ENCODE results near the gene PRKAR1A. TPM values are rescaled to one million over a fixed set of nuclear protein-coding genes. Genes with fewer than 3 reads are reported as not detected.

PRKAR1A gene
- total RNA-seq, 8 experiments from 2014 or later, result 137 to 310 (median 169) TPM

- 22 to 100% (median 90%) methylated on average over 2 to 6 of the region's 6 CpGs; no CpG with 5 or more reads in 1 of the 10 experiments for WGBS, 10 experiments
- H3K27ac ChIP-seq, result no peak overlapping the region
- no peaks in the 10 kb centered on the region for H3K4me1 ChIP-seq (replicated peaks in 1 of 2)
- in situ Hi-C loops (cut with MboI; ENCODE audit: low pct_unique_long_range_greater_than_20kb in 2 of 9, low sequenced_read_pairs in 9 of 9, unreplicated experiment in 9 of 9), result loop anchor here in 4 of 9 experiments (10.0 to 25.0 kb wide), 3 partner anchors 203 to 228 kb away; no protein-coding TSS in a partner anchor
- ATAC-seq (replicated peaks in 6 of 8), result peak in 1 of 8 experiments; percentile 57
- H3K4me3 ChIP-seq, result no peak overlapping the region
Observed at GRCh38 chr17:68534695-68535088, 22.5 kb downstream of the PRKAR1A start.

DNA sequence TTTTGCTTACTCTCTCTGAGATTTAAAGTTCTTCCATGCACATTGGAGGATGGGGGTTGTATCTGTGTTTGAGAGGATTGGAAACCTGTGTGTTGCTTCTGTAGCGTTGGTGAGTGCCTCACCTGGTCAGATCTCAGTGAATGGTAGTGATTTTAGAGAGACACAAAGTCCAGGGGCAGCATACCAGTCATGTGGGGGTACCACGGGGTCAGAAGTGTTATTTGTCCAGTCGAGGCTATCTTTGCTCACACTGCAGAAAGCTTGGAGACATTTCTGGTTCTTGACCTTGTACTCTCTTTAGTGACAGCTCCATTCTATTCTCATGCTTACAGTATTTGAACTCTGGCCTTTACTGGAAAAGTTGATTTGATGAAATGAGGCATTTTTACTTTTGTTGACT is 23.7 kb downstream of the PRKAR1A start:
- ATAC-seq (replicated peaks in 6 of 8), result no peak
- H3K4me3 ChIP-seq, result no peak overlapping the region
- H3K4me1 ChIP-seq (replicated peaks in 1 of 2), result no peaks in the 10 kb centered on the region
- H3K27ac ChIP-seq, result no peak overlapping the region
- in situ Hi-C loops (cut with MboI; ENCODE audit: low pct_unique_long_range_greater_than_20kb in 2 of 9, low sequenced_read_pairs in 9 of 9, unreplicated experiment in 9 of 9), result loop anchor here in 4 of 9 experiments (10.0 to 25.0 kb wide), 3 partner anchors 201 to 226 kb away; no protein-coding TSS in a partner anchor
- WGBS, 10 experiments, result 83 to 100% (median 98%) methylated on average over 1 to 3 of the region's 3 CpGs; no CpG with 5 or more reads in 2 of the 10 experiments

- 20 to 93% (median 85%) methylated on average over 2 to 9 of the region's 20 CpGs; no CpG with 5 or more reads in 2 of the 10 experiments for WGBS, 10 experiments
- in situ Hi-C loops (cut with MboI; ENCODE audit: low pct_unique_long_range_greater_than_20kb in 2 of 9, low sequenced_read_pairs in 9 of 9, unreplicated experiment in 9 of 9), result loop anchor here in 4 of 9 experiments (10.0 to 25.0 kb wide), 3 partner anchors 197 to 222 kb away; no protein-coding TSS in a partner anchor
- no peak overlapping the region for H3K27ac ChIP-seq
- no peak overlapping the region for H3K4me3 ChIP-seq
- peaks cover 0 to 2% of the 10 kb centered on the region in 2 donors for H3K4me1 ChIP-seq (replicated peaks in 1 of 2)
- peak in 7 of 8 experiments; percentile 10 to 74 (median 55) for ATAC-seq (replicated peaks in 6 of 8)
Observed at GRCh38 chr17:68539548-68540467, 27.6 kb downstream of the PRKAR1A start.

DNA sequence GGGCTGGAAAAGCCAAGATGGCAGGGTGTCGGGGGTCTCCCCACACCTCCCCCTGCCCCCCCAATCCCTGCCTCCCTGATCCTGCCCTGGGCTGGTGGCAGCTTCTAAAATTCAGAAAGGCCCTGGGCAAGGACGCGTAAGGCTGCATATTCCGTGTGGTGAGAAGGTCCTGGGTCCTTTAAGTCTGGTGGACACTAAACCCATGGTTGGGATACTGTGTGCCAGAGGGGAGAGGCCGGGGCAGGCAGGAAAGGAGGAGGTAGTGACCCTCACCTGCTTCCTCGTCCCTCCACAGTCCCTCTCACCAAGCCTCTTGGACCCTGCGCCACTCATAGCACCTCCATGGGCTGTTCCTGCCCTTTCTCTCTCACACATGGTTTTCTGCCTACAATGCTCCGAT is 28.8 kb downstream of the PRKAR1A start:
- WGBS, 10 experiments, result 83 to 100% (median 100%) methylated on average over 1 to 3 of the region's 8 CpGs; no CpG with 5 or more reads in 6 of the 10 experiments
- H3K4me3 ChIP-seq, result no peak overlapping the region
- H3K4me1 ChIP-seq (replicated peaks in 1 of 2), result peaks cover 0 to 2% of the 10 kb centered on the region in 2 donors
- peak in 1 of 8 experiments; percentile 14 for ATAC-seq (replicated peaks in 6 of 8)
- H3K27ac ChIP-seq, result no peak overlapping the region
- in situ Hi-C loops (cut with MboI; ENCODE audit: low pct_unique_long_range_greater_than_20kb in 2 of 9, low sequenced_read_pairs in 9 of 9, unreplicated experiment in 9 of 9), result loop anchor here in 3 of 9 experiments (25.0 kb wide), 2 partner anchors 196 to 221 kb away; no protein-coding TSS in a partner anchor

GRCh38 chr17:68541816-68542215 is 29.6 kb downstream of the PRKAR1A start:
- H3K4me1 ChIP-seq (replicated peaks in 1 of 2), result peaks cover 0 to 2% of the 10 kb centered on the region in 2 donors
- H3K4me3 ChIP-seq, result no peak overlapping the region
- no peak for ATAC-seq (replicated peaks in 6 of 8)
- no peak overlapping the region for H3K27ac ChIP-seq
- in situ Hi-C loops (cut with MboI; ENCODE audit: low pct_unique_long_range_greater_than_20kb in 2 of 9, low sequenced_read_pairs in 9 of 9, unreplicated experiment in 9 of 9), result loop anchor here in 3 of 9 experiments (25.0 kb wide), 2 partner anchors 195 to 220 kb away; no protein-coding TSS in a partner anchor
- WGBS, 10 experiments, result 84 to 94% (median 88%) methylated on average over 3 to 6 of the region's 6 CpGs; no CpG with 5 or more reads in 6 of the 10 experiments

DNA sequence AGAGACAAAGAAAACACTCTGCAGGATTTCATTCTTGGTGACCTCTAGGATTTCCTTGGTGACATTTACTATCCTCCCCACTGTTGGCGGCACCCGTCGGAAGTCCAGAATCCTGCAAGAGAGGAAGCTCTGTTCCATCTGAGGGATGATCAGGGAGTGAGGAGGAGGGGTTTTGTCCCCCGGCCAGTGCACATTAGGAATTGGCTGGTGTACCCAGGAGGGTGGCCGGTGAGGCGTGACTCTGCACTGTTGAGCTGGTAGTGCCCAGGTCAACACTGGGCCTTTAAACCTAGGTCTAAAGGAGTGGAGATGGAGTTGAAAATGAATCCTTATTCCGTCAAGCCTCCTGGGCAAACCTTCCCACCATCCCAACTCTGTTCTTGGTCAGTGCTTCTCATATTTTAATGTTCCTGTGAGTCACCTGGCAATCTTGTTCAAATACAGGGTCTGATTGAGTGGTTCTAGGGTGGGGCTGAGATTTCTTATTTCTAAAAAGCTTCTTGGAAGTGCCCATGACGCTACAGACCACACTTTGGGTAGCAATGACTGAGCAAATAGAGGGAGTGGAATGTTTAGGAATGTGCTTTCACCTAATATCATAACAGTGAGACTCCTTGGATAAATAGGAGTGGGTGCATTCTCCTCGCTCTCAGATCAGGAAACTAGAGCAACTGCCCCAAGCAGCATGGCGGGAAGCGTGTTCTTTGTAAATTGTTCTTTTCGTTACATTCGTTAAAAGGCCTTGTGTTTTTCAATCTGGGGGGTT is 30.7 kb downstream of the PRKAR1A start:
- WGBS, 10 experiments, result 87 to 100% (median 98%) methylated on average over 1 to 8 of the region's 13 CpGs; no CpG with 5 or more reads in 1 of the 10 experiments
- Histone ChIP-seq H3K27ac (no peak overlapping the region), H3K4me3 (no peak overlapping the region), H3K4me1 (replicated peaks in 1 of 2) (peaks cover 0 to 2% of the 10 kb centered on the region in 2 donors)
- in situ Hi-C loops (cut with MboI; ENCODE audit: low pct_unique_long_range_greater_than_20kb in 2 of 9, low sequenced_read_pairs in 9 of 9, unreplicated experiment in 9 of 9), result loop anchor here in 3 of 9 experiments (25.0 kb wide), 2 partner anchors 194 to 219 kb away; no protein-coding TSS in a partner anchor
- peak in 1 of 8 experiments; percentile 39 for ATAC-seq (replicated peaks in 6 of 8)

DNA sequence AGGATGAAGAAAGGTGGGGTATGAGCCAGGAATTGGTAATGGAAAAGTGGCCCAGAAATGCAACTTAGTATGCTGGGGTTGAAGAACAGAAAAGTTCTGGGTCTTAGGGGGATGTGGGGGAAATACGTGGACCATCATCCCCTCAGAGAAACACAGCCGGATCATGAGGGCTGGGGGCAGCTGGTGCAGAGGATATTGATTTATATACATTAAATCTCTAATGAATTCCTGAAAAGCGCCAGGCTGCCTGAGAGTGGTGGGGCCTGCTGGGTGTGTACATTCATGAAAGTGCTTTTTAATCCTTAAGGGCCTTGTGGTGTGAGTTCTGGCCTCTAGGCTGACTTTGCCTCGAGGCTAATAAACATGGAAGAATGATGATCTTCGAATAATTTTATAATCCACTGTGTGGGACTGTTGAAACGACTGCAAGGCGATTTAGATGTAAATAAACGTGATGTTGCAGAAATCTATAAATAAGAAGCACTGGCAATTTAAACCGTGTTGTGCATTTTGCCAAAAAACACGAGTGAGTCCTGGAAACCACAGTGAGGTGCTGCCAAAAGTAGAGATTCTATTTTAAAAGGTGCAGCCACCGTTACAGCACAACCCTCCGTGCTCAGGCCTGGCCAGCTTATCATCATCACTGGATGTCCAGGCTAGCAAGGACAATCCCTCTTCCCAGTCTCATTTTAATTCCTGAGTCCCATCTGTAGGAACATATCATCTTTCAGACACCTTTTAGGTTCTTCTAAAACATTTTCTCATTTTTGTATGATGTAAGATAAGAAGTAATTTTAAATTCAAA is 32.1 kb downstream of the PRKAR1A start:
- Histone ChIP-seq H3K4me1 (replicated peaks in 1 of 2) (peaks cover 0 to 2% of the 10 kb centered on the region in 2 donors), H3K4me3 (no peak overlapping the region), H3K27ac (no peak overlapping the region)
- 0 to 84% (median 73%) methylated on average over 2 to 10 of the region's 12 CpGs for WGBS, 10 experiments
- ATAC-seq (replicated peaks in 6 of 8), result peak in 4 of 8 experiments; percentile 21 to 84 (median 51)
- in situ Hi-C loops (cut with MboI; ENCODE audit: low pct_unique_long_range_greater_than_20kb in 2 of 9, low sequenced_read_pairs in 9 of 9, unreplicated experiment in 9 of 9), result loop anchor here in 3 of 9 experiments (25.0 kb wide), 2 partner anchors 193 to 218 kb away; no protein-coding TSS in a partner anchor

DNA sequence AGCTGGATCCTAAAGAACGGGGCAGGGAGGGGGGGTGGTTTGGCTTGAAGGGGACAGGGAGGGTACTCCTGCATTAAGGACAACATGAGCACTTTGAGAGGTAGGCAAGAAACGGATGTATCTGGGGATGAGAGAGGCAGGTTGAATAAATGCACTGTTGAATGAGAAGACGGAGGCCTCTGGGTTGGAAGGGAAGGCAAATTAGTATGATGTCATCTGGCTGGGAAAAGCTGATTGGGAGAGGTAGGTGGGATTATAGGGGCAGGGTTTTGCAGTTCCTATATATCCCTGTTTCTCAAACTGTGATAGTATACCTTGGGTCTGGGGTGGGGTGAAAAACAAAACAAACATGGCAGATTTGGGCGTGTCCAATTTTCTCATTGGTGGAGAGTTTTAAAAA is 44.3 kb downstream of the PRKAR1A start:
- ATAC-seq (replicated peaks in 6 of 8), result no peak
- WGBS, 10 experiments, result 54 to 100% (median 71%) methylated on average over 1 to 3 of the region's 4 CpGs; no CpG with 5 or more reads in 1 of the 10 experiments
- in situ Hi-C loops (cut with MboI; ENCODE audit: low pct_unique_long_range_greater_than_20kb in 2 of 9, low sequenced_read_pairs in 9 of 9, unreplicated experiment in 9 of 9), result no loop called here
- no peak overlapping the region for H3K4me3 ChIP-seq
- peaks cover 0 to 3% of the 10 kb centered on the region in 2 donors for H3K4me1 ChIP-seq (replicated peaks in 1 of 2)
- H3K27ac ChIP-seq, result no peak overlapping the region

DNA sequence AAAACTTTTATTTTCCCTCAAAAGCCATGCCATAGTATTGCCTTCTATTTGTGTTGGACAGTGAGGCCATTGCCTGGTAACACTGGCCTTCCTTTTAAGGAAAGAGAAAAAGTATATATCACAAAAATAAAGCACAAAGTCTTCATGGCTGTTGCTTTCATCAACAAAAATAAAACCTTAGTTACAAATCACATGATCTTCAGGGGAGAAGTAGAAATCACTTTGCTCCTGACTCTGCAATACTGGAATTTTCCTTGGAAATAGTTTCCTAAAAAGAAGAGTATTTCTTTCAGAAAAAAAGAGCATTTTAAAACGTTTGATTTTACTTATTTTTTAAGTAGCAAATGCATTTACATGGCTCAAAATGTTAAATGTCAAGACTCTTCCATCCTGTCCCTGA is 47.1 kb downstream of the PRKAR1A start:
- H3K4me3 ChIP-seq, result no peak overlapping the region
- H3K27ac ChIP-seq, result no peak overlapping the region
- no peak for ATAC-seq (replicated peaks in 6 of 8)
- WGBS, 10 experiments, result 0 to 43% (median 8%) methylated on average over 1 of the region's 1 CpG; no CpG with 5 or more reads in 1 of the 10 experiments
- in situ Hi-C loops (cut with MboI; ENCODE audit: low pct_unique_long_range_greater_than_20kb in 2 of 9, low sequenced_read_pairs in 9 of 9, unreplicated experiment in 9 of 9), result no loop called here
- peaks cover 0 to 3% of the 10 kb centered on the region in 2 donors for H3K4me1 ChIP-seq (replicated peaks in 1 of 2)

GRCh38 chr17:68560966-68561720 is 48.9 kb downstream of the PRKAR1A start:
- ATAC-seq (replicated peaks in 6 of 8), result peak in 3 of 8 experiments; percentile 35 to 70 (median 58)
- peaks cover 0 to 3% of the 10 kb centered on the region in 2 donors for H3K4me1 ChIP-seq (replicated peaks in 1 of 2)
- no peak overlapping the region for H3K27ac ChIP-seq
- H3K4me3 ChIP-seq, result no peak overlapping the region
- in situ Hi-C loops (cut with MboI; ENCODE audit: low pct_unique_long_range_greater_than_20kb in 2 of 9, low sequenced_read_pairs in 9 of 9, unreplicated experiment in 9 of 9), result no loop called here
- WGBS, 10 experiments, result 19 to 92% (median 74%) methylated on average over 2 to 3 of the region's 3 CpGs

DNA sequence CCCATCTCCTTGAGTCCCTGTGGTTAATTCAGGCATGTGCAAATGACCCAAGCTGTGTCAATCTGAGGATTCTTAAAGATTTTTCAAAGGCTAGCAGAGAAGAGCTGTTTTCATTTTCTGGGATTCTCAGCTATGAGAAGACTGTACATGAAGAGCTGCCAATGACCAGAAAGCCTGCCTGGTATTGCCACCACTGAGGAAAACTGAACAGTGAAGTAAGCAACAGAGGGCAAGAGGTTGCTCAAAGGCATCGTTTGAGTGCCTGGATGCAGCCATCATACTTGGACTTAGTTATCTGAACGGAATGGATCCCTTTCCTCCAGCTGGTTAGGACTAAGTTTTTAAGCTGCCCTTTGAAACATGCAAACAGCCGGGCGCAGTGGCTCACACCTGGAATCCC is 50.5 kb downstream of the PRKAR1A start:
- WGBS, 10 experiments, result 43 to 85% (median 82%) methylated on average over 1 to 4 of the region's 4 CpGs; no CpG with 5 or more reads in 7 of the 10 experiments
- in situ Hi-C loops (cut with MboI; ENCODE audit: low pct_unique_long_range_greater_than_20kb in 2 of 9, low sequenced_read_pairs in 9 of 9, unreplicated experiment in 9 of 9), result no loop called here
- Histone ChIP-seq H3K4me3 (no peak overlapping the region), H3K4me1 (replicated peaks in 1 of 2) (peaks cover 0 to 3% of the 10 kb centered on the region in 2 donors), H3K27ac (no peak overlapping the region)
- peak in 2 of 8 experiments; percentile 47 to 55 for ATAC-seq (replicated peaks in 6 of 8)

All from motor neuron (in vitro differentiated cells).